GM18508 (cell line): ENCODE measurements around the gene PGAP3.
"Not testable (repeated sequence)": the region's sequence is repeated elsewhere in the genome, so short reads cannot be mapped to it uniquely, and the experiment has no call there.

Source experiments
- ATAC-seq: cut with Tn5 transposase; IDR thresholded peaks from one replicate; pipeline ENCODE4 v1.9.1; 2021; ENCODE audit warnings: moderate number of reproducible peaks; ENCODE audit not compliant: insufficient read depth, unreplicated experiment

Gene PGAP3, protein sequence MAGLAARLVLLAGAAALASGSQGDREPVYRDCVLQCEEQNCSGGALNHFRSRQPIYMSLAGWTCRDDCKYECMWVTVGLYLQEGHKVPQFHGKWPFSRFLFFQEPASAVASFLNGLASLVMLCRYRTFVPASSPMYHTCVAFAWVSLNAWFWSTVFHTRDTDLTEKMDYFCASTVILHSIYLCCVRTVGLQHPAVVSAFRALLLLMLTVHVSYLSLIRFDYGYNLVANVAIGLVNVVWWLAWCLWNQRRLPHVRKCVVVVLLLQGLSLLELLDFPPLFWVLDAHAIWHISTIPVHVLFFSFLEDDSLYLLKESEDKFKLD

DNA sequence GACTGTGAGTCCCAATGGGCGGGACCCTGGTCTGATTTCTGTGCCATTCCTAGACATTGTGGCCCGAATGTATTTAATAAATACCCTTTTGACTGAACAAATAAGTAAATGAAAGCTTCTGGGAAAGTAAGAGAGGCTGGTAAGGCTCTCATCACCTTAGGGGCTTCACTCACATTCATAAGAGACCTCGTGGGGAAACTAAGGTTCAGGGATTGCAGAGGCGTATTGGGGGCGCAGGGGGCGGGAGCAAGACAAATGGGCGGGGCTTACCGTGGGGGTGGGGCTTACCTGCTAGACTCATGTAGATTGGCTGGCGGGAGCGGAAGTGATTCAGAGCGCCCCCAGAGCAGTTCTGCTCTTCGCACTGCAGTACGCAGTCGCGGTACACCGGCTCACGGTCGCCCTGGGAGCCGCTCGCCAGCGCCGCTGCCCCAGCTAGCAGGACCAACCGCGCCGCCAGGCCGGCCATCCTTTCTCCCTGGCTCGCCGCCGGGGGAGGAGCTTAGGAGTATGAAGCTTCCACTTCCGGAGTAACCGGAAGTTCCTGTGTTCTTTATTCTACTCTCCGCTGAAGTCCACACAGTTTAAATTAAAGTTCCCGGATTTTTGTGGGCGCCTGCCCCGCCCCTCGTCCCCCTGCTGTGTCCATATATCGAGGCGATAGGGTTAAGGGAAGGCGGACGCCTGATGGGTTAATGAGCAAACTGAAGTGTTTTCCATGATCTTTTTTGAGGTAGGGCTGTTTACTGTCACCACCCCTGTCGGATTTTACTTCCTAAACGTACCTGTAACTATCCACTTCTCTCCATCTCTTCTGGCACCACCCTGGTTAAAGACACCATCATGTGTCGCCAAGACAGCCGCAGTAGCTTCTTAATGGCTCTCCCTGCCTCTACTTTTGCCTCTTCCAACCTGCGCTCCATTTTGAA lies at the start of gene PGAP3:
TSS of gene PGAP3 (minus strand) at position 512 of the 929 bp plus-strand sequence. CDS start at position 469, 43 bp downstream.
- ATAC-seq, result peak; percentile 71

DNA sequence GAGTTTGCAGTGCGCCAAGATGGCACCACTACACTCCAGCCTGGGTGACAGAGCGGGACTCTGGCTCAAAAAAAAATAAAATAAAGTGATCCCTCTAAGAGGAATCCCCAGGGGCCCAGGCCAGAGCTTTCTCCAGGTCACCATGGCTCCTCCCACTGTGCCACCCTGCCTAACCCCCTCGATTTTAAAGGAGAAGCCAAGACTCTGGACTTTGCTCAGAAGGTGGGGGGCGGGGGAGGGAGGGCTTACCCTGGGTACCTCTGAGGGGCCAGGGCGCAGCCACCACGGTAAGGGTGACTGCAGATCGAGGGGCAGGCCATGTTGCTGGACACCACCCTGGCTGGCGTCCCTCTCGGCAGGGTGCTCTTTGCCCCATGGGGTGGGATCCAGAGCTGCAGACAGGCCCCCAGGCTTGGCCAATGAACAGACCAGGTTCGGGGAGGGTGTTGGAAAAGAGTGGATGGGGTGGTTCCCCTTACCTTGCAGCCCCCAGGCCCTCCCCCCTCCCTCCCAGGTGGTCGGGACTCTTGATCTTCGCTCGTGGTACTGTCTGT lies 49.4 kb upstream of the PGAP3 start:
- no peak for ATAC-seq

DNA sequence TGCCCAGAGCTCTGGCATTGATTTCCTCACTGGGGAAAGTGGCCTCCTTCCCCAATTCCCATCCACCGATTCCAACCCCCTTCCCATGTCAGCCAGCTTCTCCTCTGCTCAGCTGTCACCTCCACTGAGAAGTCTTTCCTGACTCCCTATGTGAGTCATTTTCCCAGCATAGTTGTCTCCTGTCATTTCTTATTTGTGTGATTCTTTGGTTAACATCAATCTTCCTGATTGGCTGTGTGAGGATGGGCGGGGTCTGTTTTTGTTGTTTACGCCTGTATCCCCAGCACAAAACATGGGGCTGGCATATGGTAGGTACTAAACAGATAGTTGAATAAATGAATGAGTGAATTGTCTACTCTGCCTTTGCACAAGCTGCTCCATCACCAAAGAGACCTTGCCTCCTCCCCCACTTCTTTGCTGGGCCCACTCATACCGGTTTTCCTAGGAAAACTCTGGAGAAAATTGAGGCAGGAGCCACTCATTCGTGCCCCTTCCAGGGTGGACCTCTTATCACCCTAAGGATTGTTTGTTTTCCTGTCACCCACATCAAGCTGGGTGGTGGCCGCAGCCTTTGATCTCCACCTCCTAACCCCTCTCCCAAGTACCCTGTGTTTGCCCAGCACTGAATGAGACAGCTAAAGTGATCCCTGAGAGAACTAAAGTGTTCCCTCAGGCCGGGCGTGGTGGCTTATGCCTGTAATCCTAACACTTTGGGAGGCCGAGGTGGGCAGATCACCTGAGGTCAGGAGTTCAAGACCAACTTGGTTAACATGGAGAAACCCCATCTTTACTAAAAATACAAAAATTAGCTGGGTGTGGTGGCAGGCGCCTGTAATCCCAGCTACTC lies 48.7 kb upstream of the PGAP3 start:
- ATAC-seq, result no peak

DNA sequence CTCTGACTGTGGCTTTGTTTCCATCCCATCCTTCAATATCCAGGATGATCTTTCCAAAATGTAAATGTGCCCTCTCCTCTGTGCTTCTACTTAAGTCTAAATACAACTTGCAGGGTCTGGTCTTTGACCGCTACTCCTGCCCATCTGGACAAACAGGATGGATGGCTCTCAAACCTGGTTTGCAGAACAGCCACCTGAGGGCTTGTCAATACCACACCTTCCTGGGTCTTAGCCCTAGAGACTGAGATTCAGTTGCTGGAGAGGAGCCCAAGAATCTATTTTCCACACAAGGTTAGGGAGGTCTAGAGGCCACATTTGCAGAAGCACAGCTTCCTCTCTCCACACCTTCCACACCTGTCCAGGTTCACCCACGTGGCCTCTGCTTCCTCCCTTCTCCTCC lies 48.0 kb upstream of the PGAP3 start:
- no peak for ATAC-seq

DNA sequence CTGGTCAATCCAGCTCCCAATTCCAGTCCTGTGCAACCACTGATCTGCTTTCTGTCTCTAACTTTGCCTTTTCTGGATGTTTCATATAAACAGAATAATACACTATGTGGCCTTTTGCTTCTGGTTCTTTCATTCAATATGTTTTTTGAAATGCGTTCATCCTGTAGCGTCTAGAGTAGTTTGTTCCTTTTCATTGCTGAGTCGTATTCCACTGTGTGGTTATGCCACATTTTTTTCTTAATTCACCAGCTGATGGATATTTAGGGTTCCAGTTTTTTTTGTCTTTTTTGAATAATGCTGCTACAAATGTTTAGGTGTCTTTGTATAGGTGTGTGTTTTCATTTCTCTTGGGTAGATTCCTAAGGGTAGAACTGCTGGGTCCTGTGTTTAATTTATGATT lies 44.7 kb upstream of the PGAP3 start:
- no peak for ATAC-seq

DNA sequence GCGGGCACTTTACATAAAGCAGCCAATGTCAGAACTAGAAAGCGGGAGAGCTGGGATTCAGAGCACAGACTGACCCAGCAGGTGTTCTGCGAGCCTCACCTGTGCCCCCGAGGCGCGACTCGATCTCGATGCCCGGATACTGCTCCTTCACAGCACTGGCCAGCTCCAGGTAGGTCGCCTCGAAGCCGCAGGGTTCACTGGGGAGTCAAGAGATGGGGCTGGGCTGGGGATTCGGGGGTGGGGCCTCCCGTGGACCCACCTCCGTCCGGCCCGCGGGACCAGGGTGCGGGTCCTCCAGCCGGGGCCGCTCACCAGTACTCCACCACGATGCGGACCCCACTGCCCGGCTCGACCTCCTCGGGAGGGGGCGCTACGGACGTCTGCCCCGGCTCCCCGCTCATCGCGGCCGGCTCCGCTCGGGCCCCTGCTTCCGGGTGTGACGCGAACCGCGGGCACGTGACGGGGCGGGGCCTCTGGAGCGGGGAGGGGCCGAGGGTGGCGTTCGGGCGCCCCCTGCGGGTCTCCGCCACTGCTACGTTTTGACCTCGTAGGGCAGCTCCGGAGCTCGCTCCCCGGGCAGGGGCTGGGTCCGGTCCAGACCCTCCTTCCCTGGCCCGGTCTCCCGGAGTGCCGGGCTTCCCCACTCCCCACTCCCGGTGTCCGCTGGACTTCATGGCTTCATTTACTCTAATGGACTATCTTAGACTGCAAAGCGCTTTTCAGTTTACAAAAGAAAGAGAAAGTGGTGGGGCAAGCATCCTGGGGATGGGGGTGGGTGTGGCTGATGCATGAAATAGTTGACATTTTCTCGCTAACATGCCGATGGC lies 42.5 kb upstream of the PGAP3 start, which contains the start of gene MIEN1:
TSS of gene MIEN1 (minus strand) at position 438 of the 827 bp plus-strand sequence. CDS start at position 401, 37 bp downstream.
- ATAC-seq, result peak; percentile 53

DNA sequence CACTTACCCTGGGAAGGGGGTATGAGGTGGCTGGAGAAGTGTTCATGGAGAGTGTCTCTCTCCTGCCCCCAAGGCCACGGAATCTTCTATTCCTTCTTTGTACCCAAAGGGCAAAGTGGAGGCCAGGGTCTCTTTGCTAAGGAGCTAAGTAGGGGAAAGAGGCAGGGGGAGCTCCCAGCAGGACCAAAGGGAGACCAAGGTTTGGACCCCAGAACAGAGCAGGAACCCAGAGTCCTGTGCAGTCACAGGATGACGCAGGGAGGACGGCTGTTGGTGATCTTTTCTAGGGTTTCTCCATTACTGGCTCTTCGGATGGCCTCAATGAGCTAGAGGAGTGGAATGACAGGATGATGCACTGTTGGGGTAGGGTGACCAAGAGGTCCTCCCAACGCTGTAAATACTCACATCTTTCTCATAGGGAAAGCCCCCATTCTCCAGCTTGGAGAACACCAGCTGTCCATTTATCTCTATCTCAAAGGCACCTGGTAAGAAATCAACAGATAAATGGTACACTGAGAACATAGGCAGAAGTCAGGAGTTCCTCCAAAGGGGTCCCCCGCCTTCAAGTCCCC lies 41.5 kb upstream of the PGAP3 start:
- ATAC-seq, result no peak

DNA sequence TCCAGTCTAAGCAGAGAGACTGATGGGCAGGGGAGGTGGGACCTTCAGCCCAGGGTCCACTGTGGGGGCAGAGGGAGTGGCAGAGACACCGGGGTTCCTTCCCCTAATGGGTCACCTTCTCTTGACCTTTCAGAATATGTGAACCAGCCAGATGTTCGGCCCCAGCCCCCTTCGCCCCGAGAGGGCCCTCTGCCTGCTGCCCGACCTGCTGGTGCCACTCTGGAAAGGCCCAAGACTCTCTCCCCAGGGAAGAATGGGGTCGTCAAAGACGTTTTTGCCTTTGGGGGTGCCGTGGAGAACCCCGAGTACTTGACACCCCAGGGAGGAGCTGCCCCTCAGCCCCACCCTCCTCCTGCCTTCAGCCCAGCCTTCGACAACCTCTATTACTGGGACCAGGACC lies 39.7 kb upstream of the PGAP3 start:
- no peak for ATAC-seq

DNA sequence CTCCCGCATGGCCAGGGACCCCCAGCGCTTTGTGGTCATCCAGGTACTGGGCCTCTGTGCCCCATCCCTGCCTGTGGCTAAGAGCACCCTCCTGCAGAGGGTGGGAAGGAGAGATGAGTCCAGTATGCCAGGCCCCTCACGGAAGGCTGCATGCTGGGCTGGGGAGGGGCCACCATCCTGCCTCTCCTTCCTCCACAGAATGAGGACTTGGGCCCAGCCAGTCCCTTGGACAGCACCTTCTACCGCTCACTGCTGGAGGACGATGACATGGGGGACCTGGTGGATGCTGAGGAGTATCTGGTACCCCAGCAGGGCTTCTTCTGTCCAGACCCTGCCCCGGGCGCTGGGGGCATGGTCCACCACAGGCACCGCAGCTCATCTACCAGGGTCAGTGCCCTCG lies 38.8 kb upstream of the PGAP3 start:
- no peak for ATAC-seq

DNA sequence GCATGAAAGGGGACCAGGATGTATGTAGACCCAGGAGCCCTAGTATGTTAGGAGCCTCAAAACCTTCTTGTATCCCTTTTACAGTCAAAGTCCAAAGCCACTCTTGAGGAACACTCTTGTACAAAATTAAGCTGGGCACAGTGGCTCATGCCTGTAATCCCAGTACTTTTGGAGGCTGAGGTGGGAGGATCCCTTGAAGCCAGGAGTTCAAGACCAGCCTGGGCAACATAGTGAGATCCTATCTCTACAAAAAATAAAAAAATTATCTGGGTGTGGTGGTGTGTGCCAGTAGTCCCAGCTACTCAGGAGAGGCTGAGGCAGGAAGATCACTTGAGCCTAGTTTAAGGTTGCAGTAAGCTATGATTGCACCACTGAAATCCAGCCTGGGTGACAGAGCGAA lies 38.1 kb upstream of the PGAP3 start:
- ATAC-seq, result not testable (repeated sequence)

DNA sequence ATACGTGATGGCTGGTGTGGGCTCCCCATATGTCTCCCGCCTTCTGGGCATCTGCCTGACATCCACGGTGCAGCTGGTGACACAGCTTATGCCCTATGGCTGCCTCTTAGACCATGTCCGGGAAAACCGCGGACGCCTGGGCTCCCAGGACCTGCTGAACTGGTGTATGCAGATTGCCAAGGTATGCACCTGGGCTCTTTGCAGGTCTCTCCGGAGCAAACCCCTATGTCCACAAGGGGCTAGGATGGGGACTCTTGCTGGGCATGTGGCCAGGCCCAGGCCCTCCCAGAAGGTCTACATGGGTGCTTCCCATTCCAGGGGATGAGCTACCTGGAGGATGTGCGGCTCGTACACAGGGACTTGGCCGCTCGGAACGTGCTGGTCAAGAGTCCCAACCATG lies 36.9 kb upstream of the PGAP3 start:
- no peak for ATAC-seq

DNA sequence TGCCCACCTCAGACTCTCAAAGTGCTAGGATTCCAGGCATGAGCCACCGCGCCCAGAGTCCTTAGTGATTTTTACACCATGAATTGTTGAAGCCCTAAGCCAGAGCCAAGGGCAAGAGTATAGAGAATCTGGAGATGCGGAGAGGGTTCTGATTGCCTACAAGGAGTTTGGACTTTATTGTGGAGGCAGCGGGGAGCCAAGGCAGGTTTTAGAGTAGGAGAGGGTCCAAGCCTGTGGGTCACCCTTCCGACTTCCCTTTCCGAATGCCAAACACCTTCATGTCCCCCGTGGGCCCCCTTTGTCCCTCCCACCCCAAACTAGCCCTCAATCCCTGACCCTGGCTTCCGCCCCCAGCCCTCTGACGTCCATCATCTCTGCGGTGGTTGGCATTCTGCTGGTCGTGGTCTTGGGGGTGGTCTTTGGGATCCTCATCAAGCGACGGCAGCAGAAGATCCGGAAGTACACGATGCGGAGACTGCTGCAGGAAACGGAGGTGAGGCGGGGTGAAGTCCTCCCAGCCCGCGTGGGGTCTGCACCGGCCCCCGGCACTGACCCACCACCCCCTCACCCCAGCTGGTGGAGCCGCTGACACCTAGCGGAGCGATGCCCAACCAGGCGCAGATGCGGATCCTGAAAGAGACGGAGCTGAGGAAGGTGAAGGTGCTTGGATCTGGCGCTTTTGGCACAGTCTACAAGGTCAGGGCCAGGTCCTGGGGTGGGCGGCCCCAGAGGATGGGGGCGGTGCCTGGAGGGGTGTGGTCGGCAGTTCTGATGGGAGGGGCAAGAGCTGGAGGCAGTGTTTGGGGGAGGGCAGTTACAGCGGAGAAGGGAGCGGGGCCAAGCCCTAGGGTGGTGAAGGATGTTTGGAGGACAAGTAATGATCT lies 35.4 kb upstream of the PGAP3 start:
- ATAC-seq, result no peak

DNA sequence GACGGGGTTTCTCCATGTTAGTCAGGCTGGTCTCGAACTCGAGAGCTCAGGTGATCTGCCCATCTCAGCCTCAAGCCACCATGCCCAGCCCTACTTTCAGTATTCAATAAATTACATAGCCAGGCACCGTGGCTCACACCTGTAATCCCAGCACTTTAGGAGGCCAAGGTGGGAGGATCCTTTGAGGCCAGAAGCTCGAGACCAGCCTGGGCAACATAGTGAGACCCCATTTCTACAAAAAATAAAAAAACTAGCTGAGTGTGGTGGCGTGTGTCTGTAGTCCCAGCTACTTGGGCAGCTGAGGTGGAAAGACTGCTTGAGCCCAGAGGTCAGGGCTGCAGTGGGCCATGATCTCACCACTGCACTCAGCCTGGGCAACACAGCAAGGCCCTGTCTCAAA lies 34.2 kb upstream of the PGAP3 start:
- no peak for ATAC-seq

DNA sequence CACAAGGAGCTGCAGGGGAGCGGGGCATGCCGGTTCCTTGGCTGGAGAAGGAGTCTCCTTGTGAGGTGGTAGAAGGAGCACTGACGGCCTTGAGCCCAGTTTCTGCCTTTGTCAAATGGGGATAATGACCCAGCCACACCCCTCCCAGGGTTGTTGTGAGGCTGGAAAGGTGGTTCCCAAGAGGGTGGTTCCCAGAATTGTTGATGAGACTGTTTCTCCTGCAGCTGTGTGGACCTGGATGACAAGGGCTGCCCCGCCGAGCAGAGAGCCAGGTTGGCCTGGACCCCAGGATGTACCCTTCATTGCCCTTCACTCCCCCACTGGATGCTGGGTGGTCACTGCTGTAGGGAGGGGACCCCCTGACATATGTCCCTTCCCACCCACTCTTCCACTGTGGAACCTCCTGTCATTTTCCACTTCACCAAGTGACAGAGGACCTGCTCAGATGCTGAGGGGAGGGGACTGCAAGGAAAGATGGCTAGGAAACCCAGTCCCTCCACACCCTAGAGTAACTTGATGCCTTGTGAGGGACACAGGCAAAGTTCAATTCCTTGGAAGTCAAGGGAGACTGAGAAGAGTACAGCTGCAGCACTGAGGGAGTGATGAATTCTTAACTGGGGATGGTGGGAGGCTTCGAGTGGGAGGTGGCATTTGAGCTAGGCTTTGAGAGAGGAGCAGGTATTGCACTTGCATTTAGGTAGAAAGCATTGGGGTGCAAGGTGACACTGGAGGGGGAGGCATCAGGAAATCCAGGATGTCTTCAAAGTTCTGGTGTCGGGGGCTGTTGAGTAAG lies 31.9 kb upstream of the PGAP3 start:
- no peak for ATAC-seq

DNA sequence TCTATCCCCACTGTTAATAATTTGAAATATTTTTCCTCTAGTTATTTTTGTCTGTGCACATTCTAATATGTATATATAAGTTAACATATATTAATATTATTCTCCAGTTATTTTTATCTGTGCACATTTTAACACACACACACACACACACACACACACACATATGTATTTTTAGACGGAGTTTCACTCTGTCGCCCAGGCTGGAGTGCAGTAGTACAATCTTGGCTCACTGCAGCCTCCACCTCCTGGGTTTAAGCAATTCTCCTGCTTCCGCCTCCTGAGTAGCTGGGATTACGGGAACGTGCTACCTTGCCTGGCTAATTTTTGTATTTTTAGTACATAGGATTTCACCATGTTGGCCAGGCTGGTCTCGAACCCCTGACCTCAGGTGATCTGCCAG lies 29.8 kb upstream of the PGAP3 start:
- ATAC-seq, result no peak

DNA sequence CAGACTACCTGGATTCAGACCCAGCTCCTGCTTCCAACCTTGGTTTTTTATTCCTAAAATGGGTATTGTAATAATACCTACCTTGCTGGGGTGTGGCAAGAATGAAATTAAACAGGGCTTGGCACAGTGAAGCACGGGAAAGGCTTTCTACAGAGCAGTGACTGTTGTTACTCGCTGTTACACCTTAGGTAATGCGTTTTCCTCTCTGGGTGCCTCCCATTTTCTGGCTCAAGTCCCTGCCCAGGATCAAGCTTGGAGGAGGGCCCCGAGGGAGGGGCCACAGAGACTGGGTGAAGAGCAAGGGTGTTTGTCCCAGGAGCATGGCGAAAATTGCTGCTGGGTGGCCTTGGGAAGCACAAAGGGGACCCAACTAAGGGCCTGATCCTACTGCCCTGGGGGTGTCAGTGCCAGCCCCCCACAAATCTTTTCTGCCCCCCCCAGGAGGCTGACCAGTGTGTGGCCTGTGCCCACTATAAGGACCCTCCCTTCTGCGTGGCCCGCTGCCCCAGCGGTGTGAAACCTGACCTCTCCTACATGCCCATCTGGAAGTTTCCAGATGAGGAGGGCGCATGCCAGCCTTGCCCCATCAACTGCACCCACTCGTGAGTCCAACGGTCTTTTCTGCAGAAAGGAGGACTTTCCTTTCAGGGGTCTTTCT lies 29.2 kb upstream of the PGAP3 start:
- no peak for ATAC-seq
